ENCODE data around the gene RNF123.

GRCh38 chr3:49665822-49666519 lies 23.4 kb upstream of the RNF123 start:
- TF ChIP-seq EZH2phosphoT487 (IDR thresholded peaks at IDR 0.05; ENCODE audit: borderline replicate concordance) (no peak), CTCF (conservative IDR thresholded peaks at IDR 0.05; ENCODE audit: low read length) (no peak)
